Cardiac muscle cell (in vitro differentiated cells and primary cell): ENCODE results near the gene COL7A1. TPM values are rescaled to one million over a fixed set of nuclear protein-coding genes. Genes with fewer than 3 reads are reported as not detected.

Experiments used
- DNase-seq, 2 donors: peaks; one replicate each; pipeline versions ENCODE4 v3.0.0 to v3.0.0-alpha.2; 2010 to 2017; ENCODE audit warnings: low read depth in 1 of 2, low spot score in 1 of 2
- H3K27ac ChIP-seq: fragments of 200-600 bp; sonication (generic); 2 replicates; pipeline ENCODE4 v1.5.1; 2016
- H3K27me3 ChIP-seq: fragments of 200-600 bp; sonication (generic); 2 replicates; pipeline ENCODE4 v1.6.0; 2016; ENCODE audit warnings: control low read depth
- H3K36me3 ChIP-seq: fragments of 200-600 bp; sonication (generic); 2 replicates; pipeline ENCODE4 v1.5.1; 2016; ENCODE audit warnings: control low read depth
- H3K4me1 ChIP-seq: fragments of 200-600 bp; sonication (generic); 2 replicates; pipeline ENCODE4 v1.8.1; 2017; ENCODE audit warnings: low read depth, mild to moderate bottlenecking, mixed run types
- H3K4me3 ChIP-seq: fragments of 200-600 bp; sonication (generic); 2 replicates; pipeline ENCODE4 v1.5.1; 2016; ENCODE audit warnings: mild to moderate bottlenecking
- H3K9me3 ChIP-seq: fragments of 200-600 bp; sonication (generic); 2 replicates; pipeline ENCODE4 v1.5.1; 2017; ENCODE audit warnings: low read depth, mild to moderate bottlenecking, control low read depth
- CTCF ChIP-seq: IDR thresholded peaks from 2 replicates; pipeline ENCODE4 v1.5.1; 2012; ENCODE audit warnings: low read depth, mild to moderate bottlenecking, low read length
- polyA plus RNA-seq: library from polyadenylated mRNA; unstranded; fragments of >200 nt; fragmentation: Nextera tagmentation; extraction: Ambion mirVana; gene quantifications from 2 replicates; pipeline ENCODE4 v1.2.1, GENCODE V29; 2016
- total RNA-seq: library from RNA; depleted of rRNA; stranded (reverse); fragments of >200 nt; gene quantifications from 2 replicates; pipeline ENCODE4 v1.2.3, GENCODE V29; 2016

Gene COL7A1
- total and polyA plus RNA-seq, 2 experiments from 2014 or later = 53.8 to 63.0 TPM

GRCh38 chr3:48617559-48617958 lies 22.4 kb upstream of the COL7A1 start:
- DNase-seq = no peak
- H3K4me1 ChIP-seq = no peaks in the 10 kb centered on the region
- TF ChIP-seq CTCF = no peak
- no peak overlapping the region for H3K27ac ChIP-seq
- H3K36me3 ChIP-seq = no peaks in the 10 kb centered on the region
- H3K27me3 ChIP-seq = no peaks in the 10 kb centered on the region
- H3K4me3 ChIP-seq = no peak overlapping the region
- H3K9me3 ChIP-seq = no peaks in the 10 kb centered on the region

GRCh38 chr3:48614044-48614443 lies 18.9 kb upstream of the COL7A1 start:
- Histone ChIP-seq H3K36me3 (no peaks in the 10 kb centered on the region), H3K9me3 (no peaks in the 10 kb centered on the region), H3K4me1 (no peaks in the 10 kb centered on the region), H3K4me3 (no peak overlapping the region), H3K27ac (no peak overlapping the region), H3K27me3 (peaks cover 8% of the 10 kb centered on the region)
- TF ChIP-seq CTCF = no peak
- DNase-seq = peak in 1 of 2 donors; percentile 84

GRCh38 chr3:48612309-48612708 lies 17.2 kb upstream of the COL7A1 start:
- no peaks in the 10 kb centered on the region for H3K9me3 ChIP-seq
- H3K36me3 ChIP-seq = peaks cover 6% of the 10 kb centered on the region
- H3K27me3 ChIP-seq = peaks cover 8% of the 10 kb centered on the region
- H3K4me1 ChIP-seq = peaks cover 7% of the 10 kb centered on the region
- no peak overlapping the region for H3K4me3 ChIP-seq
- no peak overlapping the region for H3K27ac ChIP-seq
- DNase-seq = no peak
- TF ChIP-seq CTCF = no peak

GRCh38 chr3:48609088-48610005 lies 14.2 kb upstream of the COL7A1 start, which contains the start of gene UQCRC1:
Gene UQCRC1, minus strand, starts transcription at chr3:48609646. Its CDS starts 26 bp downstream, at chr3:48609620.
- no peaks in the 10 kb centered on the region for H3K9me3 ChIP-seq
- peak; percentile 96 for DNase-seq
- H3K27ac ChIP-seq = peak within 1 kb of the TSS; percentile 95
- H3K4me3 ChIP-seq = peak within 1 kb of the TSS; percentile 95
- H3K4me1 ChIP-seq = peaks cover 7% of the 10 kb centered on the region
- peaks cover 24% of the 10 kb centered on the region for H3K36me3 ChIP-seq
- TF ChIP-seq CTCF = peak; percentile 66
- peaks cover 8% of the 10 kb centered on the region for H3K27me3 ChIP-seq

- no peak overlapping the region for H3K27ac ChIP-seq
- H3K4me1 ChIP-seq = peaks cover 7% of the 10 kb centered on the region
- no peak overlapping the region for H3K4me3 ChIP-seq
- peaks cover 8% of the 10 kb centered on the region for H3K27me3 ChIP-seq
- peak in 1 of 2 donors; percentile 7 for DNase-seq
- peaks cover 41% of the 10 kb centered on the region for H3K36me3 ChIP-seq
- no peaks in the 10 kb centered on the region for H3K9me3 ChIP-seq
- no peak for TF ChIP-seq CTCF
These were observed 12.4 kb upstream of the COL7A1 start for GRCh38 chr3:48607519-48607918.
